ENCODE results near the gene CXCL10. TPM values are rescaled to one million over a fixed set of nuclear protein-coding genes. Genes with fewer than 3 reads are reported as not detected.

The CXCL10 gene
- total and polyA plus RNA-seq, 2 donors (not counting 1 experiment from before 2014, with no cell fraction given): 0.07 to 0.33 TPM

- no peaks in the 10 kb centered on the region for H3K9me3 ChIP-seq (ENCODE audit: control insufficient read depth, insufficient read depth, low read depth, low read length)
- H3K4me3 ChIP-seq (replicated peaks in 1 of 4; ENCODE audit: control extremely low read depth in 1 of 4, insufficient read depth in 1 of 4, low read depth in 3 of 4, low read length in 4 of 4): no peak overlapping the region
- H3K9ac ChIP-seq (ENCODE audit: insufficient read depth, low read length): no peak overlapping the region
- TF ChIP-seq, protein P1, sequence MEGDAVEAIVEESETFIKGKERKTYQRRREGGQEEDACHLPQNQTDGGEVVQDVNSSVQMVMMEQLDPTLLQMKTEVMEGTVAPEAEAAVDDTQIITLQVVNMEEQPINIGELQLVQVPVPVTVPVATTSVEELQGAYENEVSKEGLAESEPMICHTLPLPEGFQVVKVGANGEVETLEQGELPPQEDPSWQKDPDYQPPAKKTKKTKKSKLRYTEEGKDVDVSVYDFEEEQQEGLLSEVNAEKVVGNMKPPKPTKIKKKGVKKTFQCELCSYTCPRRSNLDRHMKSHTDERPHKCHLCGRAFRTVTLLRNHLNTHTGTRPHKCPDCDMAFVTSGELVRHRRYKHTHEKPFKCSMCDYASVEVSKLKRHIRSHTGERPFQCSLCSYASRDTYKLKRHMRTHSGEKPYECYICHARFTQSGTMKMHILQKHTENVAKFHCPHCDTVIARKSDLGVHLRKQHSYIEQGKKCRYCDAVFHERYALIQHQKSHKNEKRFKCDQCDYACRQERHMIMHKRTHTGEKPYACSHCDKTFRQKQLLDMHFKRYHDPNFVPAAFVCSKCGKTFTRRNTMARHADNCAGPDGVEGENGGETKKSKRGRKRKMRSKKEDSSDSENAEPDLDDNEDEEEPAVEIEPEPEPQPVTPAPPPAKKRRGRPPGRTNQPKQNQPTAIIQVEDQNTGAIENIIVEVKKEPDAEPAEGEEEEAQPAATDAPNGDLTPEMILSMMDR (conservative IDR thresholded peaks at IDR 0.05 in 1 of 2, IDR thresholded peaks at IDR 0.05 in 1 of 2; ENCODE audit: low read depth in 1 of 2, low read length in 2 of 2): no peak
- no peak for TF ChIP-seq EZH2 (IDR thresholded peaks at IDR 0.05; ENCODE audit: low read length, missing control alignments)
- H3K4me2 ChIP-seq (ENCODE audit: extremely low read depth, insufficient read depth, low read length): no peak overlapping the region
- no peaks in the 10 kb centered on the region for H3K27me3 ChIP-seq (ENCODE audit: control insufficient read depth, insufficient read depth, low read length)
- H2AFZ ChIP-seq (ENCODE audit: low read length): no peak overlapping the region
- H4K20me1 ChIP-seq (ENCODE audit: control insufficient read depth, extremely low read depth, insufficient read depth, low read length): no peaks in the 10 kb centered on the region
- no peaks in the 10 kb centered on the region for H3K36me3 ChIP-seq (ENCODE audit: control insufficient read depth, insufficient read depth, low read length)
- no peaks in the 10 kb centered on the region for H3K4me1 ChIP-seq (ENCODE audit: control insufficient read depth, extremely low read depth, insufficient read depth, low read length)
- no peaks in the 10 kb centered on the region for H3K79me2 ChIP-seq (ENCODE audit: control insufficient read depth, insufficient read depth, low read length)
- no peak overlapping the region for H3K27ac ChIP-seq (ENCODE audit: insufficient read depth, low read length)
- no peak for DNase-seq (ENCODE audit: low read depth in 2 of 2)
Observed at GRCh38 chr4:76022677-76023076, 620 bp downstream of the CXCL10 start.

- no peak overlapping the region for H2AFZ ChIP-seq (ENCODE audit: low read length)
- H3K79me2 ChIP-seq (ENCODE audit: control insufficient read depth, insufficient read depth, low read length): no peaks in the 10 kb centered on the region
- no peak for TF ChIP-seq EZH2 (IDR thresholded peaks at IDR 0.05; ENCODE audit: low read length, missing control alignments)
- TF ChIP-seq, protein P1 (conservative IDR thresholded peaks at IDR 0.05 in 1 of 2, IDR thresholded peaks at IDR 0.05 in 1 of 2; ENCODE audit: low read depth in 1 of 2, low read length in 2 of 2): no peak
- no peak for DNase-seq (ENCODE audit: low read depth in 2 of 2)
- H3K4me2 ChIP-seq (ENCODE audit: extremely low read depth, insufficient read depth, low read length): no peak overlapping the region
- H3K27ac ChIP-seq (ENCODE audit: insufficient read depth, low read length): no peak overlapping the region
- no peaks in the 10 kb centered on the region for H3K36me3 ChIP-seq (ENCODE audit: control insufficient read depth, insufficient read depth, low read length)
- no peak overlapping the region for H3K9ac ChIP-seq (ENCODE audit: insufficient read depth, low read length)
- no peaks in the 10 kb centered on the region for H3K27me3 ChIP-seq (ENCODE audit: control insufficient read depth, insufficient read depth, low read length)
- no peaks in the 10 kb centered on the region for H4K20me1 ChIP-seq (ENCODE audit: control insufficient read depth, extremely low read depth, insufficient read depth, low read length)
- H3K9me3 ChIP-seq (ENCODE audit: control insufficient read depth, insufficient read depth, low read depth, low read length): no peaks in the 10 kb centered on the region
- no peak overlapping the region for H3K4me3 ChIP-seq (replicated peaks in 1 of 4; ENCODE audit: control extremely low read depth in 1 of 4, insufficient read depth in 1 of 4, low read depth in 3 of 4, low read length in 4 of 4)
- H3K4me1 ChIP-seq (ENCODE audit: control insufficient read depth, extremely low read depth, insufficient read depth, low read length): no peaks in the 10 kb centered on the region
Observed at GRCh38 chr4:76022031-76022430, 1.3 kb downstream of the CXCL10 start.

DNA sequence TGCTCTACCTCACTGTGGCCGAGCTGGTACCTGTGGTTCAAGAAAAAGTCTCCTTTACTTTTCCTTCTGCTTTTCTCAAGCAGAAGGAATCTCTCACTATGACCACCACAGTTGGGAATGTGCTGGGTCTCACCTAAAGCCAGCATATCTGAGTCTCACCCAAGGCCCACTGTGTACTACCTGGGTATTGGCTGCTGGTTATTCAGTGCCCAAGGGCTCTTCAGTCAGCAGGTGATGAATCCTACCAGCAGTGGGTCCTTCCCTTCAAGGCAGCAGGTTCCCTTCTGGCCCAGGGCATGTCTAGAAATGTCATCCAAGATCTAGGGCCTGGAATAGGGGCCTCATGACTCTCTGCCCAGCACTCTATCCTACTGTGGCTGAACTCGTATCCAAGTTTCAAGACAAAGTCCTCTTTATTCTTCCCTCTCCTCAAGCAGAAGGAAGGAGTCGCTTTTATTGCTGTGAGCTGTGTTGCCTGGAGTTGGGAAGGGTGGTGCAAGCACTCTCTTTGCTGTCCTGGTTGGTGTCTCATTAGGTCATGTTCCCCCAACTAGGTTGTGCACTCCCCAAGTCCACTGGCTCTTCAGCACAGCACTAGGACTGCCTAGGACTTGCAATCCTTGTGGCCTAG lies 6.1 kb downstream of the CXCL10 start:
- no peak overlapping the region for H3K9ac ChIP-seq (ENCODE audit: insufficient read depth, low read length)
- no peak overlapping the region for H3K27ac ChIP-seq (ENCODE audit: insufficient read depth, low read length)
- H3K79me2 ChIP-seq (ENCODE audit: control insufficient read depth, insufficient read depth, low read length): no peaks in the 10 kb centered on the region
- no peak overlapping the region for H3K4me3 ChIP-seq (replicated peaks in 1 of 4; ENCODE audit: control extremely low read depth in 1 of 4, insufficient read depth in 1 of 4, low read depth in 3 of 4, low read length in 4 of 4)
- no peak for DNase-seq (ENCODE audit: low read depth in 2 of 2)
- TF ChIP-seq, protein P1 (conservative IDR thresholded peaks at IDR 0.05 in 1 of 2, IDR thresholded peaks at IDR 0.05 in 1 of 2; ENCODE audit: low read depth in 1 of 2, low read length in 2 of 2): no peak
- TF ChIP-seq EZH2 (IDR thresholded peaks at IDR 0.05; ENCODE audit: low read length, missing control alignments): no peak
- peaks cover 2% of the 10 kb centered on the region for H3K4me1 ChIP-seq (ENCODE audit: control insufficient read depth, extremely low read depth, insufficient read depth, low read length)
- no peak overlapping the region for H3K4me2 ChIP-seq (ENCODE audit: extremely low read depth, insufficient read depth, low read length)
- no peaks in the 10 kb centered on the region for H4K20me1 ChIP-seq (ENCODE audit: control insufficient read depth, extremely low read depth, insufficient read depth, low read length)
- no peaks in the 10 kb centered on the region for H3K9me3 ChIP-seq (ENCODE audit: control insufficient read depth, insufficient read depth, low read depth, low read length)
- no peaks in the 10 kb centered on the region for H3K36me3 ChIP-seq (ENCODE audit: control insufficient read depth, insufficient read depth, low read length)
- no peak overlapping the region for H2AFZ ChIP-seq (ENCODE audit: low read length)
- H3K27me3 ChIP-seq (ENCODE audit: control insufficient read depth, insufficient read depth, low read length): no peaks in the 10 kb centered on the region

Measured in fibroblast of lung (primary cell).